Measurements from ENCODE around the gene BAHCC1. TPM values are rescaled to one million over a fixed set of nuclear protein-coding genes. Genes with fewer than 3 reads are reported as not detected.
A peak's percentile ranks its signal among the peaks of the same experiment; 100 is the strongest.

Gene BAHCC1
- total and polyA plus RNA-seq, 9 of the 15 experiments (the other 6 are each of a cell fraction or from before 2014, with no cell fraction given) = 0.14 to 26.9 (median 5.0) TPM

DNA sequence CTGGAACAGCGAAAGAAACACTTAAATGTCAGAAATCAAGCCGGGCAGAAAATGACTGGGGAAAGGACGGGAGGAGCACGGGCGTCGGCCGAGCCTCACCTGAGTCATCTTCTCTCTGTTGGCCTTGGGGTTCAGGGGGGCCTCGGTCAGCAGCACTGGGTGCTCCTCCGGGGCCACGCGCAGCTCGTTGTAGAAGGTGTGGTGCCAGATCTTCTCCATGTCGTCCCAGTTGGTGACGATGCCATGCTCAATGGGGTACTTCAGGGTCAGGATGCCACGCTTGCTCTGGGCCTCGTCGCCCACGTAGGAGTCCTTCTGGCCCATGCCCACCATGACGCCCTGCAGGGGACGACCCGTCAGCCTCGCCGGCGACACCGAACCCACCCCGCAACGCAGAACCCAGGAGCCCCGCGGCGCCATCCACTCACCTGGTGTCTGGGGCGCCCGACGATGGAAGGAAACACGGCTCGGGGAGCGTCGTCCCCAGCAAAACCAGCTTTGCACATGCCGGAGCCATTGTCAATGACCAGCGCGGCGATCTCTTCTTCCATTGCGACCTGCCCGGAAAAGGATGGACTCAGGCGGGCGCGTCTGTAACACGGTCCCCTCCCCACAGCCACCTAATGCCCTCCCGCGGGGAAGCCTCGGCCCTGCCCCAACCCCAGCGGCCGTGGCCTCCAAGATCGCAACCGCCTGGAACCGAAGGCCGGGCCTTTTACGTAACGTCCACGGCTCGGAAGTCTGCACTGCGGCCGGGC is 116.7 kb downstream of the BAHCC1 start:
- POLR2A ChIA-PET = interaction anchor here (0.6 to 6.4 kb wide), 28 partner anchors 11 to 595 kb away, joined by 3 to 132 read pairs (median 4); partner anchors contain the start of genes CEP131, FAAP100 and SLC38A10
- FAIRE-seq = no peak
- no peak for DNase-seq (ENCODE audit: extremely low read depth in 1 of 4, low spot score in 3 of 4)
- TF ChIP-seq, protein P1, sequence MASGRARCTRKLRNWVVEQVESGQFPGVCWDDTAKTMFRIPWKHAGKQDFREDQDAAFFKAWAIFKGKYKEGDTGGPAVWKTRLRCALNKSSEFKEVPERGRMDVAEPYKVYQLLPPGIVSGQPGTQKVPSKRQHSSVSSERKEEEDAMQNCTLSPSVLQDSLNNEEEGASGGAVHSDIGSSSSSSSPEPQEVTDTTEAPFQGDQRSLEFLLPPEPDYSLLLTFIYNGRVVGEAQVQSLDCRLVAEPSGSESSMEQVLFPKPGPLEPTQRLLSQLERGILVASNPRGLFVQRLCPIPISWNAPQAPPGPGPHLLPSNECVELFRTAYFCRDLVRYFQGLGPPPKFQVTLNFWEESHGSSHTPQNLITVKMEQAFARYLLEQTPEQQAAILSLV (tag; IDR thresholded peaks at IDR 0.05) = no peak
- TF ChIP-seq, protein P2, sequence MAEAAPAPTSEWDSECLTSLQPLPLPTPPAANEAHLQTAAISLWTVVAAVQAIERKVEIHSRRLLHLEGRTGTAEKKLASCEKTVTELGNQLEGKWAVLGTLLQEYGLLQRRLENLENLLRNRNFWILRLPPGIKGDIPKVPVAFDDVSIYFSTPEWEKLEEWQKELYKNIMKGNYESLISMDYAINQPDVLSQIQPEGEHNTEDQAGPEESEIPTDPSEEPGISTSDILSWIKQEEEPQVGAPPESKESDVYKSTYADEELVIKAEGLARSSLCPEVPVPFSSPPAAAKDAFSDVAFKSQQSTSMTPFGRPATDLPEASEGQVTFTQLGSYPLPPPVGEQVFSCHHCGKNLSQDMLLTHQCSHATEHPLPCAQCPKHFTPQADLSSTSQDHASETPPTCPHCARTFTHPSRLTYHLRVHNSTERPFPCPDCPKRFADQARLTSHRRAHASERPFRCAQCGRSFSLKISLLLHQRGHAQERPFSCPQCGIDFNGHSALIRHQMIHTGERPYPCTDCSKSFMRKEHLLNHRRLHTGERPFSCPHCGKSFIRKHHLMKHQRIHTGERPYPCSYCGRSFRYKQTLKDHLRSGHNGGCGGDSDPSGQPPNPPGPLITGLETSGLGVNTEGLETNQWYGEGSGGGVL (CRISPR knock-in tag; IDR thresholded peaks at IDR 0.05) = no peak
- TF ChIP-seq BCL6 (CRISPR knock-in tag; IDR thresholded peaks at IDR 0.05) (no peak), ZNF23 (CRISPR knock-in tag; IDR thresholded peaks at IDR 0.05) (no peak), MCM7 (IDR thresholded peaks at IDR 0.05) (no peak), SNIP1 (IDR thresholded peaks at IDR 0.05; ENCODE audit: low read depth) (no peak), PHF8 (IDR thresholded peaks at IDR 0.05; ENCODE audit: borderline replicate concordance, low read length) (no peak), NR4A1 (CRISPR knock-in tag; IDR thresholded peaks at IDR 0.05) (no peak), NR4A1 (tag; IDR thresholded peaks at IDR 0.05) (no peak), ELF2 (CRISPR knock-in tag; IDR thresholded peaks at IDR 0.05) (no peak), RBM39 (optimal IDR thresholded peaks at IDR 0.05; ENCODE audit: low read depth, low read length) (no peak), RBM15 (IDR thresholded peaks at IDR 0.05; ENCODE audit: insufficient read depth, low read length) (peak; percentile 84; the same call in 1 of the 2 replicates), PRPF4 (IDR thresholded peaks at IDR 0.05; ENCODE audit: insufficient read depth, low read depth, low read length, poor library complexity, severe bottlenecking) (peak; percentile 91), KAT7 (CRISPR knock-in tag; IDR thresholded peaks at IDR 0.05; ENCODE audit: borderline replicate concordance) (peak; percentile 64; the same call in 1 of the 2 replicates), GATA2 (CRISPR knock-in tag; IDR thresholded peaks at IDR 0.05) (no peak)
- TF ChIP-seq, protein P3, sequence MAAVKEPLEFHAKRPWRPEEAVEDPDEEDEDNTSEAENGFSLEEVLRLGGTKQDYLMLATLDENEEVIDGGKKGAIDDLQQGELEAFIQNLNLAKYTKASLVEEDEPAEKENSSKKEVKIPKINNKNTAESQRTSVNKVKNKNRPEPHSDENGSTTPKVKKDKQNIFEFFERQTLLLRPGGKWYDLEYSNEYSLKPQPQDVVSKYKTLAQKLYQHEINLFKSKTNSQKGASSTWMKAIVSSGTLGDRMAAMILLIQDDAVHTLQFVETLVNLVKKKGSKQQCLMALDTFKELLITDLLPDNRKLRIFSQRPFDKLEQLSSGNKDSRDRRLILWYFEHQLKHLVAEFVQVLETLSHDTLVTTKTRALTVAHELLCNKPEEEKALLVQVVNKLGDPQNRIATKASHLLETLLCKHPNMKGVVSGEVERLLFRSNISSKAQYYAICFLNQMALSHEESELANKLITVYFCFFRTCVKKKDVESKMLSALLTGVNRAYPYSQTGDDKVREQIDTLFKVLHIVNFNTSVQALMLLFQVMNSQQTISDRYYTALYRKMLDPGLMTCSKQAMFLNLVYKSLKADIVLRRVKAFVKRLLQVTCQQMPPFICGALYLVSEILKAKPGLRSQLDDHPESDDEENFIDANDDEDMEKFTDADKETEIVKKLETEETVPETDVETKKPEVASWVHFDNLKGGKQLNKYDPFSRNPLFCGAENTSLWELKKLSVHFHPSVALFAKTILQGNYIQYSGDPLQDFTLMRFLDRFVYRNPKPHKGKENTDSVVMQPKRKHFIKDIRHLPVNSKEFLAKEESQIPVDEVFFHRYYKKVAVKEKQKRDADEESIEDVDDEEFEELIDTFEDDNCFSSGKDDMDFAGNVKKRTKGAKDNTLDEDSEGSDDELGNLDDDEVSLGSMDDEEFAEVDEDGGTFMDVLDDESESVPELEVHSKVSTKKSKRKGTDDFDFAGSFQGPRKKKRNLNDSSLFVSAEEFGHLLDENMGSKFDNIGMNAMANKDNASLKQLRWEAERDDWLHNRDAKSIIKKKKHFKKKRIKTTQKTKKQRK (IDR thresholded peaks at IDR 0.05; ENCODE audit: borderline replicate concordance, low read depth, low read length) = no peak

More for the DNA sequence above, 116.7 kb downstream of the BAHCC1 start:
- Histone ChIP-seq H3K79me2 (ENCODE audit: control insufficient read depth, insufficient read depth, low read length) (peaks cover 37% of the 10 kb centered on the region), H3K27ac (ENCODE audit: extremely low read depth, low read depth, low read length) (peak overlapping the region; percentile 84), H3K4me1 (replicated peaks in 1 of 2; ENCODE audit: control insufficient read depth in 2 of 2, insufficient read depth in 2 of 2, low read length in 2 of 2) (peaks cover 35 to 58% of the 10 kb centered on the region in 2 experiments; a peak in 4 of 5 replicates), H4K20me1 (replicated peaks; ENCODE audit: control insufficient read depth, insufficient read depth, low read length) (peaks cover 38% of the 10 kb centered on the region), H3K27me3 (ENCODE audit: control insufficient read depth in 2 of 2, insufficient read depth in 2 of 2, low read length in 2 of 2) (no peaks in the 10 kb centered on the region), H3K4me2 (ENCODE audit: insufficient read depth, low read length) (peak overlapping the region; percentile 94), H3K9me3 (replicated peaks; ENCODE audit: control insufficient read depth, insufficient read depth, low read depth, low read length) (0 out of 2 replicates have a peak, but pooled peaks cover 1% of the 10 kb centered on the region), H3K4me3 (peak overlapping the region; percentile 86), H2AFZ (ENCODE audit: low read depth, low read length) (no peak overlapping the region), H3K9me1 (ENCODE audit: control insufficient read depth, insufficient read depth, low read length) (peaks cover 9% of the 10 kb centered on the region), H3K9ac (ENCODE audit: insufficient read depth in 1 of 2, low read depth in 2 of 2, low read length in 2 of 2) (peak overlapping the region; percentile 94 to 100), H3K36me3 (ENCODE audit: control insufficient read depth, insufficient read depth, low read length) (peaks cover 37% of the 10 kb centered on the region)
- WGBS (ENCODE audit: insufficient coverage, low coverage, missing lambda C conversion rate) = under 1% methylated on average over 51 of the region's 62 CpGs
- intact Hi-C loops (cut with micrococcal nuclease) (no loop called here), in situ Hi-C loops (cut with MboI) (no loop called here)
- BruUV-seq (replicated peaks) = TSS peak; percentile 62
- CTCF ChIA-PET (ENCODE audit: low intra/inter-chr PET ratio) = no interaction called here
- peak; percentile 6 for ATAC-seq
